ENCODE results near the gene KARS1.

- TF ChIP-seq CTCF (IDR thresholded peaks at IDR 0.05; ENCODE audit: insufficient read depth, low read length, poor library complexity, severe bottlenecking) (no peak), EZH2phosphoT487 (conservative IDR thresholded peaks at IDR 0.05; ENCODE audit: low read length) (no peak)
These were observed 31.9 kb upstream of the KARS1 start for GRCh38 chr16:75679366-75679765.

Data from SU-DHL-6 (cell line).